IMR-90 (cell line): Measurements from ENCODE around the gene MAPRE3. TPM values are rescaled to one million over a fixed set of nuclear protein-coding genes. Genes with fewer than 3 reads are reported as not detected.

Experiments used
- ATAC-seq: fragments of 200-7000 bp; cut with Tn5 transposase; 2 replicates; pipeline ENCODE4 v1.9.1; 2020; ENCODE audit warnings: low read depth, mild to moderate bottlenecking, moderate library complexity
- BruUV-seq: library from RNA; stranded (reverse); fragments of 400-500 nt; replicated peaks from 2 replicates; lab custom pipeline; 2021; lab: Mats Ljungman, UMichigan
- CTCF ChIA-PET: fragments of 300-600 bp; formaldehyde crosslinking; extraction: SDS; loops from one replicate; lab custom pipeline; 2021; ENCODE audit warnings: antibody characterized with exemption; lab: Yijun Ruan, JAX
- POLR2A ChIA-PET: fragments of 300-600 bp; sonication (Branson Sonifier 250); formaldehyde crosslinking; loops from one replicate; lab custom pipeline; 2022; ENCODE audit warnings: antibody characterized with exemption; ENCODE audit not compliant: unreplicated experiment; lab: Charles Lee
- DNase-seq: peaks from one replicate; pipeline ENCODE4 v3.0.0; 2013
- H2AFZ ChIP-seq: replicated peaks from 2 replicates; pipeline ENCODE3; 2013; ENCODE audit warnings: low read length, mild to moderate bottlenecking; ENCODE audit not compliant: poor library complexity
- H2AK5ac ChIP-seq: 2 replicates; pipeline ENCODE4 v1.6.1; 2013; ENCODE audit warnings: low read depth, low read length, inconsistent platforms
- H2AK9ac ChIP-seq: replicated peaks from 2 replicates; pipeline ENCODE3; 2013; ENCODE audit warnings: mild to moderate bottlenecking, low read depth, low read length, moderate library complexity; ENCODE audit not compliant: poor library complexity
- H2BK120ac ChIP-seq: 2 replicates; pipeline ENCODE4 v1.6.1; 2013; ENCODE audit warnings: low read depth, low read length, inconsistent platforms
- H2BK15ac ChIP-seq: 3 replicates; pipeline ENCODE4 v1.6.1; 2013; ENCODE audit warnings: low read depth, low read length, inconsistent platforms
- H2BK20ac ChIP-seq: 2 replicates; pipeline ENCODE4 v1.6.1; 2013; ENCODE audit warnings: low read depth, mild to moderate bottlenecking, inconsistent platforms, low read length, moderate library complexity
- H2BK5ac ChIP-seq: 2 replicates; pipeline ENCODE4 v1.6.1; 2013; ENCODE audit warnings: mild to moderate bottlenecking, low read depth, low read length, inconsistent platforms; ENCODE audit not compliant: poor library complexity, severe bottlenecking
- H3K14ac ChIP-seq: replicated peaks from 2 replicates; pipeline ENCODE4 v1.6.1; 2013; ENCODE audit warnings: low read depth, low read length, inconsistent platforms
- H3K18ac ChIP-seq: 2 replicates; pipeline ENCODE4 v1.6.1; 2013; ENCODE audit warnings: low read depth, low read length, control low read depth
- H3K23ac ChIP-seq: 2 replicates; pipeline ENCODE4 v1.6.1; 2013; ENCODE audit warnings: low read depth, low read length, inconsistent platforms
- H3K27ac ChIP-seq: 2 replicates; pipeline ENCODE4 v1.5.1; 2013; ENCODE audit warnings: mild to moderate bottlenecking, control low read depth, low read length; ENCODE audit not compliant: insufficient read depth
- H3K27me3 ChIP-seq: 2 replicates; pipeline ENCODE4 v1.6.1; 2013; ENCODE audit warnings: low read length; ENCODE audit not compliant: control insufficient read depth, insufficient read depth
- H3K36me3 ChIP-seq: 2 replicates; pipeline ENCODE4 v1.6.1; 2013; ENCODE audit warnings: low read length, mixed read lengths; ENCODE audit not compliant: control insufficient read depth, insufficient read depth
- H3K4ac ChIP-seq: 2 replicates; pipeline ENCODE4 v1.6.1; 2013; ENCODE audit warnings: low read depth, low read length, inconsistent platforms
- H3K4me1 ChIP-seq: 2 replicates; pipeline ENCODE4 v1.6.1; 2013; ENCODE audit warnings: low read length, mixed read lengths; ENCODE audit not compliant: control insufficient read depth, insufficient read depth
- H3K4me2 ChIP-seq: 2 replicates; pipeline ENCODE4 v1.6.1; 2013; ENCODE audit warnings: low read depth, mild to moderate bottlenecking, control low read depth, low read length, moderate library complexity
- H3K4me3 ChIP-seq: 2 replicates; pipeline ENCODE4 v1.5.1; 2013; ENCODE audit warnings: low read depth, mild to moderate bottlenecking, control low read depth, low read length, moderate library complexity; ENCODE audit not compliant: insufficient read depth
- H3K56ac ChIP-seq: 2 replicates; pipeline ENCODE4 v1.6.1; 2013; ENCODE audit warnings: low read length, inconsistent platforms; ENCODE audit not compliant: insufficient read depth; ENCODE audit errors: extremely low read depth
- H3K79me1 ChIP-seq, 2 experiments: 2 replicates each; pipeline ENCODE4 v1.6.1; 2013; ENCODE audit warnings: low read length in 2 of 2, inconsistent platforms in 1 of 2, low read depth in 1 of 2
- H3K9ac ChIP-seq: 2 replicates; pipeline ENCODE4 v1.6.1; 2013; ENCODE audit warnings: low read depth, low read length, control low read depth
- H3K9me1 ChIP-seq: 2 replicates; pipeline ENCODE4 v1.6.1; 2013; ENCODE audit warnings: low read length, inconsistent platforms; ENCODE audit not compliant: insufficient read depth
- H3K9me3 ChIP-seq: 2 replicates; pipeline ENCODE4 v1.6.1; 2013; ENCODE audit warnings: low read length; ENCODE audit not compliant: control insufficient read depth, insufficient read depth
- H4K20me1 ChIP-seq: 2 replicates; pipeline ENCODE4 v1.6.1; 2013; ENCODE audit warnings: low read length, inconsistent platforms; ENCODE audit not compliant: insufficient read depth
- H4K5ac ChIP-seq: 2 replicates; pipeline ENCODE4 v1.6.1; 2013; ENCODE audit warnings: mild to moderate bottlenecking, low read depth, low read length, control low read depth
- H4K8ac ChIP-seq, 2 experiments: 2 replicates each; pipeline ENCODE4 v1.6.1; 2013; ENCODE audit warnings: low read depth in 2 of 2, low read length in 2 of 2, control low read depth in 1 of 2, inconsistent platforms in 1 of 2
- H4K91ac ChIP-seq: 2 replicates; pipeline ENCODE4 v1.6.1; 2013; ENCODE audit warnings: low read depth, low read length, inconsistent platforms; ENCODE audit not compliant: insufficient read depth
- BHLHE40 ChIP-seq: fragments of 150-350 bp; IDR thresholded peaks from 2 replicates; pipeline ENCODE4 v1.6.1; 2016; ENCODE audit warnings: mild to moderate bottlenecking, low read depth, low read length
- CEBPB ChIP-seq: IDR thresholded peaks from 2 replicates; pipeline ENCODE4 v1.6.1; 2012; ENCODE audit warnings: low read depth, low read length, improper control_type of control experiment
- CHD1 ChIP-seq: IDR thresholded peaks from 2 replicates; pipeline ENCODE4 v1.6.1; 2012; ENCODE audit warnings: low read depth, low read length, improper control_type of control experiment
- ELK1 ChIP-seq: fragments of 150-350 bp; IDR thresholded peaks from 2 replicates; pipeline ENCODE4 v1.6.1; 2016; ENCODE audit warnings: low read depth, mild to moderate bottlenecking, low read length, moderate library complexity, borderline replicate concordance
- FOS ChIP-seq: fragments of 150-350 bp; IDR thresholded peaks from 2 replicates; pipeline ENCODE4 v1.6.1; 2016; ENCODE audit warnings: low read depth, low read length
- MAFK ChIP-seq: IDR thresholded peaks from 2 replicates; pipeline ENCODE4 v1.6.1; 2012; ENCODE audit warnings: low read depth, low read length, improper control_type of control experiment
- MAZ ChIP-seq: IDR thresholded peaks from 2 replicates; pipeline ENCODE4 v1.6.1; 2012; ENCODE audit warnings: low read depth, mild to moderate bottlenecking, low read length, improper control_type of control experiment, moderate library complexity, borderline replicate concordance
- MXI1 ChIP-seq: IDR thresholded peaks from 2 replicates; pipeline ENCODE4 v1.6.1; 2012; ENCODE audit warnings: low read depth, mild to moderate bottlenecking, low read length, moderate library complexity, borderline replicate concordance
- NFE2L2 ChIP-seq: fragments of 150-350 bp; IDR thresholded peaks from 2 replicates; pipeline ENCODE4 v1.6.1; 2016; ENCODE audit warnings: low read depth, mild to moderate bottlenecking, low read length
- POLR2A ChIP-seq: IDR thresholded peaks from 2 replicates; pipeline ENCODE4 v1.6.1; 2012; ENCODE audit warnings: mild to moderate bottlenecking, low read depth, low read length
- RAD21 ChIP-seq: IDR thresholded peaks from 2 replicates; pipeline ENCODE4 v1.6.1; 2012; ENCODE audit warnings: low read length, improper control_type of control experiment
- RCOR1 ChIP-seq: IDR thresholded peaks from 2 replicates; pipeline ENCODE4 v1.6.1; 2012; ENCODE audit warnings: mild to moderate bottlenecking, low read length, improper control_type of control experiment; ENCODE audit not compliant: insufficient replicate concordance
- SMC3 ChIP-seq: fragments of 150-350 bp; IDR thresholded peaks from 2 replicates; pipeline ENCODE4 v1.6.1; 2016; ENCODE audit warnings: low read depth, mild to moderate bottlenecking, antibody characterized with exemption, low read length, moderate library complexity
- WGBS, 2 experiments: methylation state at CpG; one replicate each; pipeline versions ENCODE4 v1.1.5 to v1.1.7; 2013; ENCODE audit warnings: missing lambda C conversion rate in 2 of 2; ENCODE audit not compliant: insufficient read length in 1 of 2; ENCODE audit errors: extremely low coverage in 2 of 2; 5-methylcytosine and 5-hydroxymethylcytosine counted together
- dilution Hi-C: fragments of 300-500 bp; cut with HindIII; formaldehyde crosslinking; loops from one replicate; pipeline ENCODE4 v1.14.3; 2018; ENCODE audit warnings: low sequenced_read_pairs; ENCODE audit not compliant: unreplicated experiment
- in situ Hi-C: fragments of 300-500 bp; cut with MboI; formaldehyde crosslinking; loops from 3 replicates; pipeline ENCODE4 v1.14.3; 2019; ENCODE audit warnings: low sequenced_read_pairs, inconsistent platforms, mixed read lengths
- intact Hi-C: fragments of 100-400 bp; cut with micrococcal nuclease; formaldehyde crosslinking; loops from 2 replicates; pipeline ENCODE4 v1.10.0; 2022
- polyA plus RNA-seq, 3 experiments: library from polyadenylated mRNA; depleted of rRNA; stranded (reverse); fragments of >200 nt; gene quantifications; 2 replicates each; pipeline ENCODE4 v1.2.3, GENCODE V29; 2012; ENCODE audit warnings: low replicate concordance in 1 of 3
- total RNA-seq: library from RNA; depleted of rRNA; stranded (reverse); fragments of >200 nt; gene quantifications from 2 replicates; pipeline ENCODE4 v1.2.3, GENCODE V29; 2012
- TF ChIP-seq, protein P1 (sequence below): fragments of 150-350 bp; IDR thresholded peaks from 2 replicates; pipeline ENCODE4 v1.6.1; 2017; ENCODE audit warnings: mild to moderate bottlenecking, antibody characterized with exemption, low read length, low read depth

Gene MAPRE3
- total and polyA plus RNA-seq, 2 of the 4 experiments (the other 2 are of a cell fraction): 1.8 to 20.3 TPM

- peak; percentile 7 for ATAC-seq
- peak overlapping the region; percentile 43; the same call in 1 of the 2 replicates for H3K4ac ChIP-seq
- DNase-seq: no peak
- H3K27me3 ChIP-seq: no peaks in the 10 kb centered on the region
- H3K9me3 ChIP-seq: no peaks in the 10 kb centered on the region
- 8% methylated on average over 22 of the region's 52 CpGs; no CpG with 5 or more reads in 1 of the 2 experiments for WGBS, 2 experiments
- H3K9me1 ChIP-seq: peaks cover 9% of the 10 kb centered on the region
- in situ Hi-C loops (no loop called here), intact Hi-C loops (loop anchor here (1.0 to 2.0 kb wide), 5 partner anchors 17 to 88 kb away; partner anchors contain the start of genes KHK, OST4 and TMEM214), dilution Hi-C loops (no loop called here)
- peak overlapping the region; percentile 60; the same call in 1 of the 2 replicates for H3K14ac ChIP-seq
- no peak overlapping the region for H3K18ac ChIP-seq
- peak overlapping the region in 1 of 2 experiments; percentile 39; a peak in 1 of 4 replicates for H4K8ac ChIP-seq
- POLR2A ChIA-PET: interaction anchor here (0.6 to 1.2 kb wide), 3 partner anchors 16 to 1635 kb away, joined by 3 to 10 read pairs (median 10); partner anchors contain the start of gene TMEM214
- H3K79me1 ChIP-seq: peaks cover 0 to 18% of the 10 kb centered on the region in 2 experiments; a peak in 2 of 4 replicates
- peak overlapping the region; percentile 64 for H2BK5ac ChIP-seq
- no TSS peak for BruUV-seq
- 0 out of 2 replicates have a peak overlapping the region, but pooled peaks have one; percentile 14 for H4K5ac ChIP-seq
- no peak overlapping the region for H2BK15ac ChIP-seq
- H2BK120ac ChIP-seq: no peak overlapping the region
- peaks cover 5% of the 10 kb centered on the region for H3K4me1 ChIP-seq
- peaks cover 6% of the 10 kb centered on the region; the same call in 1 of the 2 replicates for H3K36me3 ChIP-seq
- peak overlapping the region; percentile 93 for H2AFZ ChIP-seq
- peak overlapping the region; percentile 78 for H3K4me3 ChIP-seq
- 0 out of 2 replicates have a peak overlapping the region, but pooled peaks have one; percentile 6 for H3K56ac ChIP-seq
- H4K20me1 ChIP-seq: peaks cover 13% of the 10 kb centered on the region
- H3K9ac ChIP-seq: peak overlapping the region; percentile 57
- H2AK5ac ChIP-seq: peak overlapping the region; percentile 36; the same call in 1 of the 2 replicates
- CTCF ChIA-PET: interaction anchor here (0.9 kb wide), 1 partner anchor 32 kb away, joined by 3 read pairs; no protein-coding TSS in a partner anchor
- no peak overlapping the region for H2BK20ac ChIP-seq
- H3K27ac ChIP-seq: peak overlapping the region; percentile 27
- peak overlapping the region; percentile 63 for H3K23ac ChIP-seq
- H2AK9ac ChIP-seq: peak overlapping the region; percentile 81
- H3K4me2 ChIP-seq: peak overlapping the region; percentile 82
- peak overlapping the region; percentile 31; the same call in 1 of the 2 replicates for H4K91ac ChIP-seq
- TF ChIP-seq FOS: no peak
- no peak for TF ChIP-seq RAD21
- no peak for TF ChIP-seq BHLHE40
- no peak for TF ChIP-seq POLR2A
- TF ChIP-seq NFE2L2: no peak
- TF ChIP-seq RCOR1: no peak
- no peak for TF ChIP-seq ELK1
- TF ChIP-seq MXI1: no peak
- TF ChIP-seq SMC3: no peak
- no peak for TF ChIP-seq MAZ
- TF ChIP-seq, protein P1, sequence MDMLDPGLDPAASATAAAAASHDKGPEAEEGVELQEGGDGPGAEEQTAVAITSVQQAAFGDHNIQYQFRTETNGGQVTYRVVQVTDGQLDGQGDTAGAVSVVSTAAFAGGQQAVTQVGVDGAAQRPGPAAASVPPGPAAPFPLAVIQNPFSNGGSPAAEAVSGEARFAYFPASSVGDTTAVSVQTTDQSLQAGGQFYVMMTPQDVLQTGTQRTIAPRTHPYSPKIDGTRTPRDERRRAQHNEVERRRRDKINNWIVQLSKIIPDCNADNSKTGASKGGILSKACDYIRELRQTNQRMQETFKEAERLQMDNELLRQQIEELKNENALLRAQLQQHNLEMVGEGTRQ: no peak
- TF ChIP-seq MAFK: no peak
- TF ChIP-seq CHD1: no peak
- no peak for TF ChIP-seq CEBPB
Observed at GRCh38 chr2:27049422-27050280, 79.2 kb downstream of the MAPRE3 start.
